Ascending aorta (tissue), 2 donors: ENCODE measurements around the gene HMCN1. TPM values are rescaled to one million over a fixed set of nuclear protein-coding genes. Genes with fewer than 3 reads are reported as not detected.

Experiments
- DNase-seq, 2 donors: peaks; one replicate each; pipeline ENCODE4 v3.0.0-alpha.2; 2019; ENCODE audit warnings: low spot score in 2 of 2
- H3K27ac ChIP-seq, 2 donors: fragments of 200-600 bp; sonication (generic); one replicate each; pipeline ENCODE4 v1.5.1; 2016 to 2017; ENCODE audit warnings: mild to moderate bottlenecking in 1 of 2
- H3K27me3 ChIP-seq: fragments of 200-600 bp; sonication (generic); one replicate; pipeline ENCODE4 v1.5.1; 2017
- H3K36me3 ChIP-seq, 2 donors: fragments of 200-600 bp; sonication (generic); one replicate each; pipeline ENCODE4 v1.5.1; 2016
- H3K4me1 ChIP-seq, 2 donors: fragments of 200-600 bp; sonication (generic); one replicate each; pipeline ENCODE4 v1.5.1; 2016 to 2017; ENCODE audit warnings: mild to moderate bottlenecking in 1 of 2
- H3K4me3 ChIP-seq, 2 donors: fragments of 200-600 bp; sonication (generic); one replicate each; pipeline ENCODE4 v1.5.1; 2016 to 2017; ENCODE audit warnings: mild to moderate bottlenecking in 1 of 2
- H3K9me3 ChIP-seq, 2 donors: fragments of 200-600 bp; sonication (generic); one replicate each; pipeline ENCODE4 v1.5.1; 2016
- CTCF ChIP-seq, 3 experiments: fragments of 200-600 bp in 2 of 3; fragments of 450-650 bp in 1 of 3; sonication (generic) in 2 of 3; IDR thresholded peaks; one replicate each; pipeline ENCODE4 v1.5.1; 2016 to 2019; ENCODE audit warnings: antibody characterized with exemption in 3 of 3, mild to moderate bottlenecking in 1 of 3, moderate library complexity in 1 of 3
- intact Hi-C: fragments of 100-400 bp; cut with DNase I; formaldehyde crosslinking; loops from one replicate; pipeline ENCODE4 v1.15.1; 2023
- total RNA-seq: library from RNA; depleted of rRNA; stranded (reverse); fragments of >200 nt; gene quantifications from one replicate; pipeline ENCODE4 v1.1.0, GENCODE V29; 2016

HMCN1 gene
- total RNA-seq, 1 donor from 2014 or later = 61.7 TPM

- H3K9me3 ChIP-seq = peaks cover 0 to 10% of the 10 kb centered on the region in 2 donors
- H3K4me3 ChIP-seq = no peak overlapping the region
- no peaks in the 10 kb centered on the region for H3K4me1 ChIP-seq
- no peak for DNase-seq
- no peak for TF ChIP-seq CTCF (IDR thresholded peaks at IDR 0.05)
- H3K36me3 ChIP-seq = no peaks in the 10 kb centered on the region
- intact Hi-C loops = no loop called here
- no peaks in the 10 kb centered on the region for H3K27me3 ChIP-seq
- H3K27ac ChIP-seq = peak overlapping the region; percentile 31 to 51
Observed at GRCh38 chr1:185727726-185728125, 6.5 kb upstream of the HMCN1 start.

GRCh38 chr1:185731446-185731845, 2.7 kb upstream of the HMCN1 start:
- no peak overlapping the region for H3K27ac ChIP-seq
- no peaks in the 10 kb centered on the region for H3K4me1 ChIP-seq
- no peak for DNase-seq
- H3K27me3 ChIP-seq = no peaks in the 10 kb centered on the region
- no peak for TF ChIP-seq CTCF (IDR thresholded peaks at IDR 0.05)
- H3K9me3 ChIP-seq = peaks cover 0 to 10% of the 10 kb centered on the region in 2 donors
- intact Hi-C loops = no loop called here
- H3K36me3 ChIP-seq = no peaks in the 10 kb centered on the region
- no peak overlapping the region for H3K4me3 ChIP-seq

DNA sequence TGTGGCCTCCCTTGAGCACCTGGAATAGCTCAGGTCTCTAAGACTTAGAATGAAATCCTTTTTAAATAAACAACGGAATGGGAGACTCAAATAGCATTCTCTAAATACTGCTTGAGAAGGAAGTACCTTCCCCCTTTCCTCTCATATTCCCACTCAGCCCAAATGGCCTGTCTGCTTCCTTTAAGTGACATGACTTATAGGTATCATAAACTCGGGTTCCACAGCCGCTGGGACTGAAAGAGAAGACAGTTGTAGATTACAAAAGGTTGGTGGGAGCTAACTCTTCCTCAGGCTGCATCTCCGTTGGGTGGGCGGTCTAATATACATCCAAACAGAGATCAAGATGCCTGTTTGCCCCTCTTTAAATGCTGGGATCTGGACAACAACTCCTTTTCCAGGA, 1.2 kb upstream of the HMCN1 start:
- Histone ChIP-seq H3K36me3 (no peaks in the 10 kb centered on the region), H3K27ac (no peak overlapping the region), H3K27me3 (no peaks in the 10 kb centered on the region), H3K4me3 (no peak overlapping the region), H3K9me3 (peaks cover 0 to 10% of the 10 kb centered on the region in 2 donors), H3K4me1 (peaks cover 0 to 4% of the 10 kb centered on the region in 2 donors)
- no peak for TF ChIP-seq CTCF (IDR thresholded peaks at IDR 0.05)
- intact Hi-C loops = no loop called here
- DNase-seq = no peak

DNA sequence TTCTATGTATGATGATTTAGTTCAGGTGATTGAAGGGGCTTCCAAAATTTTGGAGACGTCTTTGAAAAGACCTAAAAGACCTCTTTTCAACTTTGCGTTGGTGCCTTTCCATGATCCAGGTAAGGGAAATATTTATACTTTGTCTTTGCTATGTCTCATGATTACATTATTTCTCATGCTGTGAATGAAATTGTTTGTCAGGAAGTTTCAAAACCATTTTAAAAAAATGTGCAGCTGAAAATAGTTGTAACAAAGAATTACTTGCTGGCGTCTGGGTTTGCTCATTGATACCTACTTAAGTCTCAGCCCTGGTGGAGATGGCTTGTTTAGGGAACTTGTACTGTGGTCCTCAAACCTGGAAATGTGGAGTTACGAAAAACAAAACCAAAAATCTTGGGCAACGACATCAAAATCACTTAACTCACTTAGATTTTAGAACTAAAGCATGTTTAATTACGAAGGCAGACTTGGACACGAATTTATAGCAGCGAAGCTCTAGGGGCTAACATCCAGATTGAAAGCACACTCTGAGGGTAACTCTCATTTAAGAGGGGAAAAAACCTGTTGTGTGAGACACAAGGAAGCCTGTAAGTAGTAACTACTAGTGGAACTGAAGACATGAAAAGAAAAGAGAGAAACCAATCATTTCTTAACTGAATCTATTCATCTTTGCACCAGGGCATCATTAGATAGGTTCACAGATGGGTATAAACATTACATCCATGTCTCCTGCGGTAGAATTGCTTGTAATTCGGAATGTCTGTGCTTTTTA, 924 bp downstream of the HMCN1 start:
- Histone ChIP-seq H3K27me3 (no peaks in the 10 kb centered on the region), H3K4me1 (peaks cover 0 to 7% of the 10 kb centered on the region in 2 donors), H3K4me3 (peak overlapping the region; percentile 53 to 84), H3K27ac (peak overlapping the region; percentile 88 to 95), H3K36me3 (no peaks in the 10 kb centered on the region), H3K9me3 (peaks cover 0 to 10% of the 10 kb centered on the region in 2 donors)
- TF ChIP-seq CTCF (IDR thresholded peaks at IDR 0.05) = no peak
- DNase-seq = no peak
- intact Hi-C loops = loop anchor here (1.0 kb wide), 1 partner anchor 14 kb away; no protein-coding TSS in a partner anchor

DNA sequence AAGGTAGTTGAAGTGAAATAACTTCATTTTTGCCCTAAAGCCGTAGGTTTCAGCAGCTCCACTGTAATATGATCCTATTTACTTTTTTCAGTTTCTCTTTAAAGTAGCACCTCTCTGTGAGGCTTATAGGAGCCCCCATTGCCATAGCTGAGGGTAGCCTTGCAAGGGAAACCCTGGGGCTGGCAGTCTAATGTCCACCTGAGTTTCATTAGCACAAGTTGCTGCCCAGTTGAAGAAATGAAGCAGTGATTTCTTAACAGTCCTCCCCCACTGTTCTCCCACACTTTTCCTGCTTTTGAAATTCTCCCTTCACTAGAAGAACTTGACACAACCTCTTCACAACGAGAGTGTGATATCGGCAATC, 1.5 kb downstream of the HMCN1 start:
- H3K27ac ChIP-seq = peak overlapping the region; percentile 88 to 95
- no peak for TF ChIP-seq CTCF (IDR thresholded peaks at IDR 0.05)
- H3K4me3 ChIP-seq = peak overlapping the region; percentile 53 to 84
- H3K36me3 ChIP-seq = no peaks in the 10 kb centered on the region
- intact Hi-C loops = no loop called here
- H3K4me1 ChIP-seq = peaks cover 0 to 10% of the 10 kb centered on the region in 2 donors
- no peak for DNase-seq
- H3K27me3 ChIP-seq = no peaks in the 10 kb centered on the region
- peaks cover 0 to 10% of the 10 kb centered on the region in 2 donors for H3K9me3 ChIP-seq
